T-helper 17 cell (primary cell): ENCODE measurements around the gene SERPINE2. TPM values are rescaled to one million over a fixed set of nuclear protein-coding genes. Genes with fewer than 3 reads are reported as not detected.
"Not testable (repeated sequence)": the region's sequence is repeated elsewhere in the genome, so short reads cannot be mapped to it uniquely, and the experiment has no call there.

Experiments used
- ATAC-seq: fragments of 150-1000 bp; cut with Tn5 transposase; 2 replicates; pipeline ENCODE4 v1.10.0; 2021; ENCODE audit warnings: mild to moderate bottlenecking, moderate library complexity
- DNase-seq, 3 donors: peaks; one replicate each; pipeline versions ENCODE4 v3.0.0 to v3.0.0-alpha.2; 2020 to 2021
- H3K9me3 ChIP-seq: one replicate; pipeline ENCODE4 v1.7.0; 2013; ENCODE audit warnings: low read length, mild to moderate bottlenecking; ENCODE audit not compliant: control insufficient read depth, poor library complexity, severe bottlenecking
- H3K27ac Mint-ChIP-seq: one replicate; pipeline ENCODE4 v1.8.0; 2022; ENCODE audit warnings: mild to moderate bottlenecking, moderate library complexity, mixed read lengths
- H3K27me3 Mint-ChIP-seq: one replicate; pipeline ENCODE4 v1.8.0; 2022; ENCODE audit warnings: mixed read lengths
- H3K36me3 Mint-ChIP-seq: one replicate; pipeline ENCODE4 v1.8.0; 2022; ENCODE audit warnings: low read depth, mixed read lengths
- H3K4me1 Mint-ChIP-seq: one replicate; pipeline ENCODE4 v1.8.0; 2022; ENCODE audit warnings: mild to moderate bottlenecking, mixed read lengths
- H3K4me3 Mint-ChIP-seq: one replicate; pipeline ENCODE4 v1.8.0; 2022; ENCODE audit warnings: mild to moderate bottlenecking, moderate library complexity, mixed read lengths
- total RNA-seq, 4 donors: library from RNA in 2 of 4; stranded (reverse) in 2 of 4; gene quantifications; one replicate each; pipeline ENCODE4 v1.2.3 and lab custom pipeline; 2022 to 2026

The SERPINE2 gene
- total RNA-seq, 2 donors from 2014 or later: 0.37 to 3.9 TPM

GRCh38 chr2:223949241-223949840 is 89.7 kb downstream of the SERPINE2 start:
- Mint-ChIP-seq H3K4me3 (no peak overlapping the region), H3K36me3 (peaks cover 3% of the 10 kb centered on the region), H3K27me3 (no peaks in the 10 kb centered on the region), H3K4me1 (peaks cover 38% of the 10 kb centered on the region), H3K27ac (no peak overlapping the region)
- no peaks in the 10 kb centered on the region for H3K9me3 ChIP-seq
- ATAC-seq: no peak
- no peak for DNase-seq

DNA sequence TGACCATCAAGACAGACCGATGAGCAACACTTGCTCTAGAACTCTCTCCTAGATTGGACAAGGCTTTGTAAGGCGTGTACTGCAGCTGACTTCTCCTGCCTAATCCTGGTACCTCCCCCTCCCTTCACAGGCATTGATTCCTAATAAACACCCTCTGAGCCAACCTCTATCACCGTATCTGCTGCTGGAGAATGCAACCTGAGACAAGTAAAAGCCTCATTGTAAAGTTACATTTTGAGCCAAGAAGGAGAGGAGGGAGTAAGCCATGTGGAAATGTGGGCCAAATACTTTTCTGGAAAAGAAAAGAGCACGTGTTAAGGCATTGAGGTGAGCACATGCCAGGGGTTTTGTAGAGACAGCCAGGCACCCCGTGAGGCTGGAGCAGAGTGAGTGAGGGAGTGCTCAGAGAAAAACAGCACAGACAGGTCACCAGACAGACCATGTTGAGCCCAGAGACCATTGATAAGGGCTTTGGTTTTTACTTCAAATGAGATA is 91.3 kb downstream of the SERPINE2 start:
- H3K27me3 Mint-ChIP-seq: no peaks in the 10 kb centered on the region
- no peak overlapping the region for H3K4me3 Mint-ChIP-seq
- DNase-seq: no peak
- peaks cover 4% of the 10 kb centered on the region for H3K36me3 Mint-ChIP-seq
- peaks cover 44% of the 10 kb centered on the region for H3K4me1 Mint-ChIP-seq
- H3K9me3 ChIP-seq: no peaks in the 10 kb centered on the region
- H3K27ac Mint-ChIP-seq: peak overlapping the region; percentile 85
- no peak for ATAC-seq

DNA sequence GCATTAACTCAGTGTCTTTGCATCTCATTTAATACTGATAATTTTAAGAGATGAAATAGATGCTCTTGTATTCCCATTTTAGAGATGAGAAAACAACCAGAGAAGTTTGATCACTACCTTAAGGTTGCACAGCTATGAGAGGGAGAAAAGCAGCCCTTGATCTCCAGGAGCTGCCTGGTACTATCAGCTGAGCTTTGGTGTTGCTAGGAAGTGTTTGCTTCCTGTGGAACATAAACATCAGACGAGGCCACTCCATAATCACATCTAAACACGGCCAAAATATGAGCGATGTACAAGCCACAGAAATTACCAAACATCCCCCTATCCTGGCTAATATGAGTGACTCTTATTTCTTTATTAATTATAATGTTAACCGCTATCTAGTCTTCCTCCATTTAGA is 93.3 kb downstream of the SERPINE2 start:
- H3K36me3 Mint-ChIP-seq: peaks cover 6% of the 10 kb centered on the region
- ATAC-seq: no peak
- DNase-seq: no peak
- no peaks in the 10 kb centered on the region for H3K9me3 ChIP-seq
- H3K27ac Mint-ChIP-seq: peak overlapping the region; percentile 85
- peak overlapping the region; percentile 96 for H3K4me3 Mint-ChIP-seq
- peaks cover 48% of the 10 kb centered on the region for H3K4me1 Mint-ChIP-seq
- no peaks in the 10 kb centered on the region for H3K27me3 Mint-ChIP-seq

DNA sequence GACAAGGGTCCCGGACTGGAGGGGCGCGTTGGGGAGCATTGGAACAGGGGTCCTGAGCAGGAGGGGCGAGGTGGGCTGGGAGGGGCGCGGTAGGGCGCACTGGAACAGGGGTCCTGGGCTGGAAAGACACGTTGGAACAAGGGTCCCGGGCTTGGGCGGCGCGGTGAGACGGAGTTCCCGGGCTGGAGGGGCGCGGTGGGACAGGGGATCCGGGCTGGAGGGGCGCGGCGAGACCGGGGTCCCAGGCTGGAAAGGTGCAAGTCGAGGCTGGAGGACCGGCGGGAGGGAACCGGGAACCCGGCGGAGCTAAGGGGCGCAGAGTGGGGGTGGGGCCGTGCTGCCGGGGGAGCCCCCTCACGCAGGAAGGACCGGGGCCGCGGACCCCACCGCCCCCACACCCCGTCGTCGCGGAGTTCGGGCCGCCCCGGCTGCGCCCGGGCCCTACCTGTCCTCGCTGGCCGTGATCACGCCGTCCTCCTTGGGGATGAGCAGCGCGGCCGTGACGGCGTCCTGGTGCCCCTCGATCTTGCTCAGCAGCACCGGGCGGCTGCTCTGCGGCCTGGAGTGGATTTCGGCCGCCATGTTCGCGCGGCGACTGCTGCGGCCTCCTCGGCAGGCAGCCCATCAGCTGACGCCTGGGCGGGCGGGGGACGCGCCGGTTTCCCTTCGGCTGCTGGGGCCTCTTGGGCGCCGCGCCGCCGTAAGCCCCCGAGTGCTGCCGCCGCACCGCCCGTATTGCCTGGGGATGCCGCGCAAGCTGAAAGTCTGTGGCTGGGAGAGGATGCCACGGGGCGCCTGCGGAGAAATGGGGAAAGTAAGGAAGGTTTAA is 94.2 kb downstream of the SERPINE2 start, which contains the start of gene WDFY1:
TSS of gene WDFY1 (minus strand) at position 633 of the 829 bp plus-strand sequence. CDS start at position 582, 51 bp downstream.
- H3K27ac Mint-ChIP-seq: peak within 1 kb of the TSS; percentile 85
- ATAC-seq (peak; percentile 94), DNase-seq (peak; percentile 59 to 69 (median 66))
- H3K4me1 Mint-ChIP-seq: peaks cover 46% of the 10 kb centered on the region
- no peaks in the 10 kb centered on the region for H3K9me3 ChIP-seq
- H3K36me3 Mint-ChIP-seq: peaks cover 6% of the 10 kb centered on the region
- peak within 1 kb of the TSS; percentile 96 for H3K4me3 Mint-ChIP-seq
- no peaks in the 10 kb centered on the region for H3K27me3 Mint-ChIP-seq

- peak in 2 of 3 donors; percentile 16 to 20 for DNase-seq
- peak overlapping the region; percentile 96 for H3K4me3 Mint-ChIP-seq
- peaks cover 44% of the 10 kb centered on the region for H3K4me1 Mint-ChIP-seq
- no peaks in the 10 kb centered on the region for H3K9me3 ChIP-seq
- H3K27ac Mint-ChIP-seq: peak overlapping the region; percentile 85
- peak; percentile 29 for ATAC-seq
- peaks cover 6% of the 10 kb centered on the region for H3K36me3 Mint-ChIP-seq
- H3K27me3 Mint-ChIP-seq: no peaks in the 10 kb centered on the region
Measured at GRCh38 chr2:223944166-223944702, 94.9 kb downstream of the SERPINE2 start.

- peaks cover 6% of the 10 kb centered on the region for H3K36me3 Mint-ChIP-seq
- DNase-seq (no peak), ATAC-seq (no peak)
- H3K9me3 ChIP-seq: no peaks in the 10 kb centered on the region
- peaks cover 40% of the 10 kb centered on the region for H3K4me1 Mint-ChIP-seq
- H3K4me3 Mint-ChIP-seq: peak overlapping the region; percentile 96
- peak overlapping the region; percentile 85 for H3K27ac Mint-ChIP-seq
- no peaks in the 10 kb centered on the region for H3K27me3 Mint-ChIP-seq
Measured at GRCh38 chr2:223943561-223944008, 95.5 kb downstream of the SERPINE2 start.

- Mint-ChIP-seq H3K4me3 (peak overlapping the region; percentile 96), H3K27me3 (no peaks in the 10 kb centered on the region), H3K27ac (peak overlapping the region; percentile 85), H3K4me1 (peaks cover 38% of the 10 kb centered on the region), H3K36me3 (peaks cover 6% of the 10 kb centered on the region)
- H3K9me3 ChIP-seq: no peaks in the 10 kb centered on the region
- DNase-seq (no peak), ATAC-seq (no peak)
Measured at GRCh38 chr2:223943135-223943534, 96.0 kb downstream of the SERPINE2 start.

GRCh38 chr2:223941579-223942277 is 97.4 kb downstream of the SERPINE2 start:
- no peaks in the 10 kb centered on the region for H3K9me3 ChIP-seq
- Mint-ChIP-seq H3K4me1 (peaks cover 39% of the 10 kb centered on the region), H3K4me3 (peak overlapping the region; percentile 64), H3K27ac (peak overlapping the region; percentile 91), H3K36me3 (peaks cover 4% of the 10 kb centered on the region), H3K27me3 (no peaks in the 10 kb centered on the region)
- no peak for DNase-seq
- ATAC-seq: peak; percentile 19

DNA sequence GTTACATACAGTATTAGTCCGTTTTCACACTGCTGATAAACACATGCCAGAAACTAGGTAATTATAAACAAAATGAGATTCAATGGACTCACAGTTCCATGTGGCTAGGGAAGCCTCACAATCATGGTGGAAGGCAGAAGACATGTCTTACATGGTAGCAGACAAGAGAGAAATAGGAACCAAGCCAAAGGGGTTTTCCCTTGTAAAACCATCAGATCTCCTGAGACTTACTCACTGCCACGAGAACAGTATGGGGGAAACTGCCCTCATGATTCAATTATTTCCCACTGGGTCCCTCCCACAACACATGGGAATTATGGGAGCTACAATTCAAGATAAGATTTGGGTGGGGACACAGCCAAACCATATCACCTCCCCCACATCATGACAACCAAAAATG is 99.6 kb downstream of the SERPINE2 start:
- not testable (repeated sequence) for H3K36me3 Mint-ChIP-seq, H3K27me3 Mint-ChIP-seq, DNase-seq, H3K27ac Mint-ChIP-seq, H3K4me3 Mint-ChIP-seq, H3K9me3 ChIP-seq
- peaks cover 50% of the 10 kb centered on the region for H3K4me1 Mint-ChIP-seq
- ATAC-seq: peak; percentile 47

DNA sequence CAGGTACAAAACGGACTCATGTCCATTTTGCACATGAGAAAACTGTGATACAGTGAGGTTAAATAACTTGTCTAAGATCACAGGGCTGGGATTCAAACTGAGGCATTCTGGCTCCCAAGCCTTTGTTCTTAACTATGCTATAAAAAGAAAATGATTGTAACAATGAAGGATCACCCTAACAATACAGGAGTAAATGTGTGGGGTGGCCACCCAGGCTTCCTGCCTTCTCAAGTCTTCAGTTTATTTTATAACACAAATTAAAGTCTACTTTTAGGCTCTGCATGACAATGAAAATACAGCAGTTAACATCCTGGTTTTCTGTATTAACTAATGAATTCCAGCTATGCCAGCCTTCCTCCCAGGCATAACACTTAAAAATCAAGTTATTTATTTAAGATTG is 101.6 kb downstream of the SERPINE2 start:
- no peak overlapping the region for H3K4me3 Mint-ChIP-seq
- H3K4me1 Mint-ChIP-seq: peaks cover 48% of the 10 kb centered on the region
- no peak overlapping the region for H3K27ac Mint-ChIP-seq
- peaks cover 2% of the 10 kb centered on the region for H3K36me3 Mint-ChIP-seq
- no peak for DNase-seq
- H3K9me3 ChIP-seq: no peaks in the 10 kb centered on the region
- H3K27me3 Mint-ChIP-seq: no peaks in the 10 kb centered on the region
- no peak for ATAC-seq

- H3K4me1 Mint-ChIP-seq: peaks cover 46% of the 10 kb centered on the region
- H3K4me3 Mint-ChIP-seq: no peak overlapping the region
- H3K9me3 ChIP-seq: no peaks in the 10 kb centered on the region
- DNase-seq (no peak), ATAC-seq (no peak)
- no peaks in the 10 kb centered on the region for H3K27me3 Mint-ChIP-seq
- peak overlapping the region; percentile 46 for H3K27ac Mint-ChIP-seq
- H3K36me3 Mint-ChIP-seq: peaks cover 2% of the 10 kb centered on the region
Measured at GRCh38 chr2:223936862-223937326, 102.2 kb downstream of the SERPINE2 start.

- Mint-ChIP-seq H3K4me3 (no peak overlapping the region), H3K4me1 (peaks cover 39% of the 10 kb centered on the region), H3K27ac (peak overlapping the region; percentile 46), H3K36me3 (no peaks in the 10 kb centered on the region), H3K27me3 (no peaks in the 10 kb centered on the region)
- ATAC-seq: no peak
- no peak for DNase-seq
- no peaks in the 10 kb centered on the region for H3K9me3 ChIP-seq
Measured at GRCh38 chr2:223935459-223936125, 103.5 kb downstream of the SERPINE2 start.
